ENCODE results near the gene OSBPL3. TPM values are rescaled to one million over a fixed set of nuclear protein-coding genes. Genes with fewer than 3 reads are reported as not detected.

OSBPL3 gene
- polyA plus RNA-seq, 1 of the 3 experiments (the other 2 are of a cell fraction): 23.2 TPM

- peaks cover 5% of the 10 kb centered on the region for H3K79me2 ChIP-seq (ENCODE audit: insufficient read depth)
- no peaks in the 10 kb centered on the region; the same call in 1 of the 2 replicates for H4K20me1 ChIP-seq (ENCODE audit: insufficient read depth)
- no peaks in the 10 kb centered on the region for H3F3A ChIP-seq (replicated peaks; ENCODE audit: insufficient read depth)
- H2AFZ ChIP-seq (ENCODE audit: low read depth): no peak overlapping the region
- H3K9ac ChIP-seq: no peak overlapping the region
- WGBS (ENCODE audit: low lambda C conversion rate): 96% methylated on average over 6 of the region's 6 CpGs
- peaks cover 0 to 29% of the 10 kb centered on the region in 2 experiments; a peak in 2 of 4 replicates for H3K4me1 ChIP-seq (ENCODE audit: control insufficient read depth in 1 of 2, insufficient read depth in 2 of 2, low read depth in 1 of 2, low read length in 1 of 2)
- ChIA-PET POLR2A (no interaction called here), CTCF (interaction anchor here (0.7 to 2.0 kb wide), 7 partner anchors 8 to 214 kb away, joined by 3 to 5 read pairs (median 4); no protein-coding TSS in a partner anchor)
- no peaks in the 10 kb centered on the region for H3K9me3 ChIP-seq
- H3K4me2 ChIP-seq: no peak overlapping the region
- no peak overlapping the region for H3K27ac ChIP-seq (ENCODE audit: low read depth in 2 of 2, low read length in 1 of 2)
- H3K4me3 ChIP-seq (ENCODE audit: low read depth in 2 of 2, low read length in 1 of 2): no peak overlapping the region
- DNase-seq: no peak
- no peaks in the 10 kb centered on the region for H3K9me2 ChIP-seq
- H3K27me3 ChIP-seq (ENCODE audit: insufficient read depth): no peaks in the 10 kb centered on the region
- TF ChIP-seq RAD21 (IDR thresholded peaks at IDR 0.05; ENCODE audit: low read length) (no peak), GATA2 (CRISPR knock-in tag; IDR thresholded peaks at IDR 0.05) (no peak), TAF1 (IDR thresholded peaks at IDR 0.05; ENCODE audit: borderline replicate concordance, low read depth, low read length) (no peak), FOXM1 (IDR thresholded peaks at IDR 0.05; ENCODE audit: low read depth) (no peak), ELF1 (IDR thresholded peaks at IDR 0.05) (no peak), TCF12 (IDR thresholded peaks at IDR 0.05) (no peak), SIN3A (IDR thresholded peaks at IDR 0.05; ENCODE audit: borderline replicate concordance, low read depth, low read length) (no peak), RXRA (IDR thresholded peaks at IDR 0.05; ENCODE audit: borderline replicate concordance, low read depth) (no peak), NFIC (IDR thresholded peaks at IDR 0.05; ENCODE audit: borderline replicate concordance) (no peak), TEAD4 (IDR thresholded peaks at IDR 0.05; ENCODE audit: borderline replicate concordance, insufficient read depth) (no peak), RFX5 (IDR thresholded peaks at IDR 0.05; ENCODE audit: low read length) (no peak), YY1 (IDR thresholded peaks at IDR 0.05; ENCODE audit: low read depth) (no peak), MEF2A (IDR thresholded peaks at IDR 0.05; ENCODE audit: borderline replicate concordance, low read depth) (no peak), SMC3 (IDR thresholded peaks at IDR 0.05; ENCODE audit: low read depth, low read length) (no peak), MXI1 (IDR thresholded peaks at IDR 0.05; ENCODE audit: low read depth, low read length) (no peak), MAX (IDR thresholded peaks at IDR 0.05; ENCODE audit: low read depth) (no peak)
- TF ChIP-seq, protein P1, sequence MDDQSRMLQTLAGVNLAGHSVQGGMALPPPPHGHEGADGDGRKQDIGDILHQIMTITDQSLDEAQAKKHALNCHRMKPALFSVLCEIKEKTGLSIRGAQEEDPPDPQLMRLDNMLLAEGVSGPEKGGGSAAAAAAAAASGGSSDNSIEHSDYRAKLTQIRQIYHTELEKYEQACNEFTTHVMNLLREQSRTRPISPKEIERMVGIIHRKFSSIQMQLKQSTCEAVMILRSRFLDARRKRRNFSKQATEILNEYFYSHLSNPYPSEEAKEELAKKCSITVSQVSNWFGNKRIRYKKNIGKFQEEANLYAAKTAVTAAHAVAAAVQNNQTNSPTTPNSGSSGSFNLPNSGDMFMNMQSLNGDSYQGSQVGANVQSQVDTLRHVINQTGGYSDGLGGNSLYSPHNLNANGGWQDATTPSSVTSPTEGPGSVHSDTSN (IDR thresholded peaks at IDR 0.05): no peak
- peaks cover 12% of the 10 kb centered on the region in 2 experiments for H3K36me3 ChIP-seq (replicated peaks in 1 of 2; ENCODE audit: control insufficient read depth in 1 of 2, insufficient read depth in 2 of 2, low read length in 1 of 2)
Measured at GRCh38 chr7:24884401-24884800, 95.6 kb downstream of the OSBPL3 start.

DNA sequence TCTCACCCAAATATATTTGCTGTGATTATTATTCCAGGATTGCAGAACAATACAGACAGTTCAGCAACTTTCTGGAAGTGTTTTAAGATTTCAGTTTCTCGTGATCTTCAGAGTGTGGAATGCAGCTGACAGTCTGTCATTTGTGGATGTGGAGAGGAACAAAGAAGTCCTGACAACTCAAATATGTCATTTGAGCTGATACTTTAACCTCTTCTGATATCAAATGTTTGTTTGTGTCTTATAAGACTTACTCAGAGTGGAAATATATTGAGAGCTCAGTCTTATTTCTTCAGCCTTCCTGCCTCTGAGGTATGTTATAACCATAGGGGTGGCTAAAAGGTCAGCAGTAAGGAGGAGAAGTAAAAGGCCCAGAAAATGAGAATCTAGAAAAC lies 96.4 kb downstream of the OSBPL3 start:
- Histone ChIP-seq H3F3A (replicated peaks; ENCODE audit: insufficient read depth) (no peaks in the 10 kb centered on the region), H3K9me3 (no peaks in the 10 kb centered on the region), H2AFZ (ENCODE audit: low read depth) (no peak overlapping the region), H3K9ac (no peak overlapping the region), H3K4me2 (no peak overlapping the region), H3K27me3 (ENCODE audit: insufficient read depth) (no peaks in the 10 kb centered on the region), H3K36me3 (replicated peaks in 1 of 2; ENCODE audit: control insufficient read depth in 1 of 2, insufficient read depth in 2 of 2, low read length in 1 of 2) (peaks cover 12% of the 10 kb centered on the region in 2 experiments), H3K79me2 (ENCODE audit: insufficient read depth) (peaks cover 5% of the 10 kb centered on the region), H4K20me1 (ENCODE audit: insufficient read depth) (no peaks in the 10 kb centered on the region; the same call in 1 of the 2 replicates), H3K4me1 (ENCODE audit: control insufficient read depth in 1 of 2, insufficient read depth in 2 of 2, low read depth in 1 of 2, low read length in 1 of 2) (peaks cover 0 to 29% of the 10 kb centered on the region in 2 experiments; a peak in 2 of 4 replicates), H3K27ac (ENCODE audit: low read depth in 2 of 2, low read length in 1 of 2) (peak overlapping the region; percentile 23 to 36; a peak in 3 of 4 replicates), H3K4me3 (ENCODE audit: low read depth in 2 of 2, low read length in 1 of 2) (no peak overlapping the region), H3K9me2 (no peaks in the 10 kb centered on the region)
- TF ChIP-seq SIN3A (IDR thresholded peaks at IDR 0.05; ENCODE audit: borderline replicate concordance, low read depth, low read length) (no peak), RAD21 (IDR thresholded peaks at IDR 0.05; ENCODE audit: low read length) (no peak), TAF1 (IDR thresholded peaks at IDR 0.05; ENCODE audit: borderline replicate concordance, low read depth, low read length) (no peak), CHD2 (IDR thresholded peaks at IDR 0.05; ENCODE audit: low read length, partially characterized antibody) (no peak), POLR2AphosphoS5 (IDR thresholded peaks at IDR 0.05; ENCODE audit: low read depth, low read length) (no peak), NFIC (IDR thresholded peaks at IDR 0.05; ENCODE audit: borderline replicate concordance) (no peak), FOXM1 (IDR thresholded peaks at IDR 0.05; ENCODE audit: low read depth) (no peak)
- TF ChIP-seq, protein P2, sequence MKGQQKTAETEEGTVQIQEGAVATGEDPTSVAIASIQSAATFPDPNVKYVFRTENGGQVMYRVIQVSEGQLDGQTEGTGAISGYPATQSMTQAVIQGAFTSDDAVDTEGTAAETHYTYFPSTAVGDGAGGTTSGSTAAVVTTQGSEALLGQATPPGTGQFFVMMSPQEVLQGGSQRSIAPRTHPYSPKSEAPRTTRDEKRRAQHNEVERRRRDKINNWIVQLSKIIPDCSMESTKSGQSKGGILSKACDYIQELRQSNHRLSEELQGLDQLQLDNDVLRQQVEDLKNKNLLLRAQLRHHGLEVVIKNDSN (IDR thresholded peaks at IDR 0.05; ENCODE audit: borderline replicate concordance, low read depth): no peak
- TF ChIP-seq, protein P3, sequence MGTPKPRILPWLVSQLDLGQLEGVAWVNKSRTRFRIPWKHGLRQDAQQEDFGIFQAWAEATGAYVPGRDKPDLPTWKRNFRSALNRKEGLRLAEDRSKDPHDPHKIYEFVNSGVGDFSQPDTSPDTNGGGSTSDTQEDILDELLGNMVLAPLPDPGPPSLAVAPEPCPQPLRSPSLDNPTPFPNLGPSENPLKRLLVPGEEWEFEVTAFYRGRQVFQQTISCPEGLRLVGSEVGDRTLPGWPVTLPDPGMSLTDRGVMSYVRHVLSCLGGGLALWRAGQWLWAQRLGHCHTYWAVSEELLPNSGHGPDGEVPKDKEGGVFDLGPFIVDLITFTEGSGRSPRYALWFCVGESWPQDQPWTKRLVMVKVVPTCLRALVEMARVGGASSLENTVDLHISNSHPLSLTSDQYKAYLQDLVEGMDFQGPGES (IDR thresholded peaks at IDR 0.05; ENCODE audit: low read depth, low read length): no peak
- no peak for DNase-seq
- ChIA-PET CTCF (interaction anchor here (0.7 to 2.0 kb wide), 8 partner anchors 9 to 215 kb away, joined by 3 to 5 read pairs (median 4); no protein-coding TSS in a partner anchor), POLR2A (no interaction called here)
- 76% methylated on average over 1 of the region's 1 CpG for WGBS (ENCODE audit: low lambda C conversion rate)

All from SK-N-SH (cell line).